ENCODE measurements around the gene NHSL2. TPM values are rescaled to one million over a fixed set of nuclear protein-coding genes. Genes with fewer than 3 reads are reported as not detected.
A peak's percentile ranks its signal among the peaks of the same experiment; 100 is the strongest.

NHSL2 gene
- polyA plus RNA-seq, 5 donors = 6.2 to 8.9 (median 8.5) TPM

DNA sequence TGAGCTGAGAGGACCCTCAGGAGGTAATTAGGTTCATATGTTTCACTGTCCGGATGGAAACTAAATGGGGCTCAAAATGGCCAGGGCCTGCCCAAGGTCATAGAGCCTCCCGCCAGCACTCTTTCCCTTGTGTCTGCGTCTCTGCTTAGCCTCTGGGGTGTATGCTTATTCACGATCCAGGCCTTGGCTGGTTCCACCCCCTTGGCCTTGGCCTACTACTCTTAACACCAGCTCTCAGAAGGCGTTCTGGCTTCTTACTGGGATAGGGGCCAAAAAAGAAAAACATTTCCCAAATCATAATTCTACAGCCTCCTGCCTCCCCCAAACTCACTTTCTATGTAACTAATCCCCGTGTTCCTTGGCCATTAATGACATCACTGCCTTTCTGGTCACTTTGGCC lies 152.3 kb downstream of the NHSL2 start:
- DNase-seq = no peak

GRCh38 chrX:72069350-72070160 lies 158.9 kb downstream of the NHSL2 start:
- DNase-seq = no peak

DNA sequence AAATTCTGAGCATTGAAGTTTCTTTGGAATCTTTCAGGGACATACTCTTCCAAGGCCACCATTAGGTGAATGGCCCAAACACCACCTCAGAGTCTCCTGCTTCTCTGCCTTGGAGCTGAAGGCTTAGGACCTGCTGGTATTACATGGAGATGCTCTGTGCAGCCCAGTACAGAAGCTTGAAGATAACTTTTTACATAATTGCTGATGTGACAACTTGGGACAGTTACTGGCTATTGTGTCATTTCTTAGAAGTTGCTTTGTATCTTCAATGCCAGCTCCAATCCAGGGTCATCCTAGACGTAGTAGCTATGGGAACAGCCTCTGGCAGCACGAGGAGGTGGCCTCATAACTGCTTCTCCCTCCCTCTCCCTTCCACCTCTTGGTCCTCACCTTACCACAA lies 160.6 kb downstream of the NHSL2 start:
- DNase-seq = no peak

- no peak for DNase-seq
Observed at GRCh38 chrX:72073633-72074032, 163.0 kb downstream of the NHSL2 start.

GRCh38 chrX:72078411-72078810 lies 167.8 kb downstream of the NHSL2 start:
- no peak for DNase-seq

DNA sequence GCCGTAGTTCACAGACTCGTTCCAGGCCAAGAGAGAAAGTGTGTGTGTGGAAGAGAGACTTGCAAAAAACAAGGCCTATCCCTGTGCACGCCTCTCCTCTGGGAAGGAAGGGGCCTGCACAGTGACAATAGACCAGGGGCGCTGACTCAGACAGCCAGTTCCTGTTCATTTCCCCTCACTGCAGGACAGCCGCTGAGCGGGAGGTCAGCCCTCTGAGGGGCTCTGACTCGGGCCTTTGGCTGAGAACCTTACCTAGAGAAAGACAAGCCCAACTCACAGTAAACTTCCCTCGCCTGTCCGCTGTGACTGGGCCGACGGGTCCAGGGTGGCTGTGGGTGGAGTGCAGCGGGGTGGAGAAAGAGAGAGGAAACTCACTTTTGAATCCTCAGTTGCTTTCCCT lies 169.0 kb downstream of the NHSL2 start:
- no peak for DNase-seq

- no peak for DNase-seq
Observed at GRCh38 chrX:72080150-72080549, 169.5 kb downstream of the NHSL2 start.

GRCh38 chrX:72080800-72081199 lies 170.2 kb downstream of the NHSL2 start:
- DNase-seq = no peak

DNA sequence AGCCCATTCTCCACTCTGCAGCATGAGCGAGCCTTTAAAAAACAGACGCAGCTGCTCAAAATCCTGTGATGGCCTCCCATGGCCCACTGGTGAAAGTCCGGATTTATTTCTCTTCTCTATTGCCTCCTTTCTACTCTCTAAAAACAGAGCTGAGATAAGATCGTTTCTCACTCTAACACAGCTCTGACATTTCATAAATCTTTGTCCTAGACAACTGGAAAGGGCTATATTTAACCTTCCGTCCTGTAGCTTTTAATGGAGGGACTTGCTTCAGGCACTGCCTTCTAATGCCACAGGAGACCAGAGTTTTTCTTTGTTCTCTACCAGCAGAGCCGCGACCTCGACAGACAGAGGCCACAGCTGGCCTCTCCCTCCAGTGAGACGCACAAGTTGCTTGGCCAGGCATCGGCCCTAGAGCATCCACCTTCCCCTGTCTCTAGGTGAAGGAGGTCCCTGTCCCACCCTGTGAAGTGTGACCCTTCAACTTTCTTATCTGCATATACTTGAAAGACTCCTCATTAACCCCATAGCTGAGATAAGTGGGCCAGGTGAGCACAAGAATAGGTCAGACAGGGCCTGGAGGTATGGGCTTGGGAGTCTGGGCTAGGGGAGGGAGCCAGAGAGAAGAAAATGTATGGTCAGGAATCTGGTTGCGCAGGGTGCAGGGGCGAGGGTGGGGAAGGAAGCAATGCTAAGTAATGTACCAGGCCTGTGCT lies 171.1 kb downstream of the NHSL2 start:
- no peak for DNase-seq

DNA sequence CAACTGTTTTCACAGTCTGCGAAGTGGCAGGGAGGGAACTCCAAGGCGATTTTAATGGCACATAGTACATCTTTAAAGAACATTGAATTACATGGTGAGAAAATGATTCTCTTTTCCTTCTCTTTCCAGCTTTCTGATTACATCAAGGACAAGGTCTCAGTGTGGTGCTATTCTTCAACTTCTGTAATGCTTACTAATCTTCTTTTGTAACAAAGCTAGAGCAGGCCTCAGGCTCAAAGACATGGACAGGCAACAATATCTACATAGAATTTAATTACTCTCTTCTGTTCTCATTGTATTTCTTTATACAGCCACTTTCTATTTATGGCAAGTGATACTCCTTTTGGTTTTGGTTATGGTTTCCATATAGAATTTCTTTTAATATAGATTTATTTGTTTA lies 172.6 kb downstream of the NHSL2 start:
- no peak for DNase-seq

- no peak for DNase-seq
Observed at GRCh38 chrX:72084114-72084513, 173.5 kb downstream of the NHSL2 start.

DNA sequence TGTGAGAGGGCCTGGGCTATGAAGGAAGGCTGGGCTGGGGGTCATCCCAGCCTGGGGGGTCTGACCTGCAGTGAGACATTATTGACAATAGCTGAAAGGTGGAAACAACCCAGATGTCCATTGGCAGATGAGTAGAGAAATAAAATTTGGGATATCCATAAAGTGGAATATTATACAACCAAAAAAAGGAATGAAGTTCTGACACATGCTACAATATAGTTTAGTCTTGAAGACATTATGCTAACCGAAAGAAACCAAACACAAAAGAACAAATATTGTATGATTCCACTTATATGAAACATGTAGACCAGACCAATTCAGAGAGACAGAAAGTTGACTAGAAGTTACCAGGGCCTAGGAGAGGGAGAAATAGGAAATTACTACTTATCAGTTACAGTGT lies 176.3 kb downstream of the NHSL2 start:
- DNase-seq = no peak

DNA sequence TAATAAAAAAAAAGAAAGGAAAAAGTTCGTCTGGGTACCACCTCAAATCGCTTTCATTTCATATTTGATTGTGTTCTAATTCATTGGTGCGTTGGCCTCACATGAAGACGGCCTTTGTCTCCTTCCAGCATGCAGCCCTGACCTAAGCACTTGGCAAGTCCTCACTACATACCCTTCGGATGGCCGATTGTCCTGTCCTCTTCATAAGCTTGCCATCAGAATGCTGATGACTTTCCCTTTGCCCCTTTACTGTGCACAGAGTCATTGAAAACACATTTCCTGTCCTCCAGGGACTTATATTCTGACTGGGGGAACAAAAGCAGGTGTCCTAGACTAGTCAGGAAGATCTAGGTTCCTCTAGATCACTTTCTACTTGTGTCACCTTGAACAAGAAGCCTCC lies 178.1 kb downstream of the NHSL2 start:
- no peak for DNase-seq

- no peak for DNase-seq
Observed at GRCh38 chrX:72089254-72089653, 178.6 kb downstream of the NHSL2 start.

DNA sequence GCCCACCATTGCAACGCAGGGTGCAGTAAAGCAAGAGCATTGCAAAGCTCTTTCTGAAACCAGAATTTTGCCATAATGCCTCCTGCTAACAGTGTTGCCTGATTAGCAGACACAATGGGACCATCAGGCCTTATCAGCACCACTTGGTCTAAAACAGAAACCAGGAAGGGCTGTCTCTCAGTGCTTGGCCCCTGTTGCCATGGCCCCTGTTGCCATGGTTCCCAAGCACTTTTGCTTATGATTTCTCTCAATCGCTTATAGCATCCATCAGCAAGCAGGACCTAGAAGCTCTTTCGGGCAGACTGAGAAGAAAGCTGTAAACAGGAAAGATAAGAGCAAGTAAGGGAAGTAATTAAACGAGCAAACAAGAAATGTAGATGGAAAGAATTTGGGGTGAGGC lies 184.2 kb downstream of the NHSL2 start:
- DNase-seq = peak; percentile 43 to 52

- no peak for DNase-seq
Observed at GRCh38 chrX:72095370-72095769, 184.7 kb downstream of the NHSL2 start.

- DNase-seq = no peak
Observed at GRCh38 chrX:72097098-72097497, 186.5 kb downstream of the NHSL2 start.

DNA sequence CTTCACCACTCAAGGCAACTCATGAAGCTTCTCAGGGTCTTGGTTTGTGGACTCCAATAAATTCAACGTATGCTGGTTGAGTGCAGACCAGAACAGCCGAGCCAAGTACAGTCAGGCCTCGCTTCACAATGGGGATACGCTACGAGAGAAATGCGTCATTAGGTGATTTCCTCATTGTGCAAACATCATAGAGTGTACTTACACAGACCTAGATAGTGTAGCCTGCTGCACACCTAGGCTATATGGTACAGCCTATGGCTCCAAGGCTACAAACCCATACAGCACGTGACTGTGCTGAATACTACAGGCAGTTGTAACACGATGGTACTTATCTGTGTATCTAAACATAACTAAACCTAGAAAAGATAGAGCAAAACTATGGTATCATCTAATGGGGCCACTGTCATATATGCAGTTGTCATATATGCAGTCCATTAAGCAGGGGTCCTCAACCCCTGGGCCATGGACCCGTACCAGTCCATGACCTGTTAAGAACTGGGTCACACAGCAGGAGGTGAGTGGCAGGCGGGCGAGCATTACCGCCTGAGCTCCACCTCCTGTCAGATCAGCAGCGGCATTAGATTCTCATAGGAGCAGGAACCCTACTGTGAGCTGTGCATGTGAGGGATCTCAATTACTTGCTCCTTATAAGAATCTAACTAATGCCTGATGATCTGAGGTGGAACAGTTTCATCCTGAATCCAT lies 189.6 kb downstream of the NHSL2 start:
- DNase-seq = no peak

DNA sequence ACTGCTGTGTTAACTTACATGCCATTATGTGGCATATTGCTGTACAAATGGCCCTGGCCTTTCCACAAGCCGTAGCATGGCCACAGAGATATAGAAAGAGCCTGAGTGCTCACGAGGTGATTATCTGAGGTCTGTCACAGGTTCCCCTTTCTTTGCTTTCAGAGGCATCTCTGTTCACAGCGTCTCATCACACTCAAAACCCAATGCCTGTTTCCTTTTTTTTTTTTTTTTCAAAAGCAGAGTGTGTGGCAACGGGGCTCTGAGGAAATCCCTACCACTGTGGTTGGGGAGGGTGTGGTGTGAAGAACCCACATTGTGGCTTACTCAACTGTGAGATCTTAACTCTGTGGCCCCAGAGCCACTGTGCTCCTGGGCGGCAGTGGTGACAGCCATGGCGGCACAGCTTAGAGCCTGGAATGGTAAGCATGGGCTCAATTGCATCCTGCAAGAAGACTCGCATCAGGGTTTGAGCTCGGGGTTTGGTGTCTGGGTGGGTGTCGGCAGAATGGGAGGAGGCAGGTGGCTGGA lies 190.2 kb downstream of the NHSL2 start:
- no peak for DNase-seq

DNA sequence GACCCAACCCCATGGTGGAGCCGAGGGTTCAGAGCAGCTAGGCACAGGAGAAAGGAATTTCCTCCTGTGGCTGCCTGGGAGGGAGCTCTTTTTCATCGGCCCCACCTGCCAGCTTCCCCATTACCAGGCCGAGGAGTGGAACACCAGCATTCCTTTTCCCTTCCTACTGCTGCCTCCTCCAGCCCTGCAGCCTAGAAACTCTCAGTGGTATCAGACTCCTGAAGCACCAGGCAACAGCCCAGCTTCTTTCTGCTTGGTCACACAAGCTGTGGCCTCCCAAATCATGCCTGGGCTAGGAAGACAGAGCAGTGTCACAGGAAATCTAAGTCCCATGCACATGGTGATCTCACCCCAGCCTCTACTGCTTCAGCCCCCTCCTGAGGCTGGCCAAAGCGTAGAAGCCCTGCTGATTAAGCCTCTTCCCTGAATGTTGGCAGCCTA lies 191.0 kb downstream of the NHSL2 start:
- no peak for DNase-seq

DNA sequence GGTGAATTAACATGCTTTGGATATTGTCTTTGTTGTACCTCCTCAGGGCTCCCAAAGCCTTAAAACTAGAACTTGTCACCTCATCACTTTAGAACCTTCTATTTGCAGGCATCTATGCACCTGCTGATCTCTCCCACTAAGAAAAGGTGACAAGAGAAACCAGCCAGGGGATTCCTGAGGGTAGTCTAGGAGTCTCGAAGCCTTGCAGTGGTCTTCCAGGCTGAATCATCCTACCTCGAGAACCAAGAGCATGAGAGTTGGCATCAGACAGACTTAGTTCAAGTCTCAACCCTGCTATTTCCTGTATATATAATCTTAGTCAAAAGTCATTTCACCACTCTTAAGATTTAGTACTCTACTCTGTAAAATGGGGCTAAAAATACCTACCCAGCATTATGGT lies 191.5 kb downstream of the NHSL2 start:
- no peak for DNase-seq

DNA sequence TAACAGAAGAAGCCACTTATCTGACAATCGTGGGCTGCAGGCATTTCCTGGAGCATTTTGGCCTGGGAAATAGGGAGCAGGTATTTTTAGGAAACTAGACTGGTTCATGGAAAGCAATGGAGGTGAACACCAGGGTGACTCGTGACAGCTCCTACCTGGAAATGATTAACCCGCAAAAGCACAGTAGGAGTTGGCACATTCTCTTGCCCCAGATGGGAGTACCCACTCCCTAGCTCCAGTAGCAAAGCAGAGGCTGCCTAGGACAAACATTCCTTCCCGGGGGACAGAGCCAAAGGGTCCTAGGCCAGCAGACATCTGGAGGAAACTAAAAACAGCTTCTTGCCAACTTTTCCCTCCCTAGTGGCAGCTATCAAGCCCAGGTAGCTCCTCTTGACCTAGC lies 192.1 kb downstream of the NHSL2 start:
- no peak for DNase-seq

- DNase-seq = no peak
Observed at GRCh38 chrX:72105436-72105835, 194.8 kb downstream of the NHSL2 start.
